ENCODE measurements around the gene HNRNPL.

- TF ChIP-seq PATZ1 (CRISPR knock-in tag; IDR thresholded peaks at IDR 0.05; ENCODE audit: borderline replicate concordance) (no peak), PPARA (CRISPR knock-in tag; IDR thresholded peaks at IDR 0.05; ENCODE audit: borderline replicate concordance) (no peak), ZFP3 (CRISPR knock-in tag; IDR thresholded peaks at IDR 0.05) (no peak), CREB5 (CRISPR knock-in tag; IDR thresholded peaks at IDR 0.05; ENCODE audit: low read depth) (no peak), TOX (CRISPR knock-in tag; IDR thresholded peaks at IDR 0.05; ENCODE audit: borderline replicate concordance) (no peak), ESRRG (CRISPR knock-in tag; IDR thresholded peaks at IDR 0.05) (no peak), ZC3H10 (CRISPR knock-in tag; IDR thresholded peaks at IDR 0.05) (no peak), ZNF70 (CRISPR knock-in tag; IDR thresholded peaks at IDR 0.05) (no peak), TCF4 (CRISPR knock-in tag; IDR thresholded peaks at IDR 0.05; ENCODE audit: borderline replicate concordance) (no peak), CSDC2 (CRISPR knock-in tag; IDR thresholded peaks at IDR 0.05) (no peak), OSR1 (CRISPR knock-in tag; IDR thresholded peaks at IDR 0.05) (no peak), ARNTL (CRISPR knock-in tag; IDR thresholded peaks at IDR 0.05; ENCODE audit: borderline replicate concordance, low read depth) (no peak), ZNF8 (CRISPR knock-in tag; IDR thresholded peaks at IDR 0.05) (no peak), ZFP30 (CRISPR knock-in tag; IDR thresholded peaks at IDR 0.05) (no peak)
Measured at GRCh38 chr19:38796154-38796553, 53.6 kb downstream of the HNRNPL start.

All from SK-N-SH treated with all-trans-retinoic acid at 6 μM for 48 hours (cell line).